Measurements from ENCODE around the gene OMG. TPM values are rescaled to one million over a fixed set of nuclear protein-coding genes. Genes with fewer than 3 reads are reported as not detected.

Gene OMG
- total RNA-seq, 1 donor: 0.63 TPM

- TF ChIP-seq, protein P1, sequence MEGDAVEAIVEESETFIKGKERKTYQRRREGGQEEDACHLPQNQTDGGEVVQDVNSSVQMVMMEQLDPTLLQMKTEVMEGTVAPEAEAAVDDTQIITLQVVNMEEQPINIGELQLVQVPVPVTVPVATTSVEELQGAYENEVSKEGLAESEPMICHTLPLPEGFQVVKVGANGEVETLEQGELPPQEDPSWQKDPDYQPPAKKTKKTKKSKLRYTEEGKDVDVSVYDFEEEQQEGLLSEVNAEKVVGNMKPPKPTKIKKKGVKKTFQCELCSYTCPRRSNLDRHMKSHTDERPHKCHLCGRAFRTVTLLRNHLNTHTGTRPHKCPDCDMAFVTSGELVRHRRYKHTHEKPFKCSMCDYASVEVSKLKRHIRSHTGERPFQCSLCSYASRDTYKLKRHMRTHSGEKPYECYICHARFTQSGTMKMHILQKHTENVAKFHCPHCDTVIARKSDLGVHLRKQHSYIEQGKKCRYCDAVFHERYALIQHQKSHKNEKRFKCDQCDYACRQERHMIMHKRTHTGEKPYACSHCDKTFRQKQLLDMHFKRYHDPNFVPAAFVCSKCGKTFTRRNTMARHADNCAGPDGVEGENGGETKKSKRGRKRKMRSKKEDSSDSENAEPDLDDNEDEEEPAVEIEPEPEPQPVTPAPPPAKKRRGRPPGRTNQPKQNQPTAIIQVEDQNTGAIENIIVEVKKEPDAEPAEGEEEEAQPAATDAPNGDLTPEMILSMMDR (IDR thresholded peaks at IDR 0.05; ENCODE audit: insufficient read depth, low read length): no peak
- H3K4me3 ChIP-seq (ENCODE audit: low read depth, low read length): no peak overlapping the region
- DNase-seq (ENCODE audit: low read depth): no peak
Observed at GRCh38 chr17:31321966-31322365, 24.9 kb upstream of the OMG start.

GRCh38 chr17:31321481-31321880, 24.4 kb upstream of the OMG start, which contains the start of gene EVI2A:
TSS of gene EVI2A (minus strand) at chr17:31321622. CDS start at chr17:31319013, 2,609 bp downstream.
- peak; percentile 87 for DNase-seq (ENCODE audit: low read depth)
- H3K4me3 ChIP-seq (ENCODE audit: low read depth, low read length): peak within 1 kb of the TSS; percentile 58
- TF ChIP-seq, protein P1 (IDR thresholded peaks at IDR 0.05; ENCODE audit: insufficient read depth, low read length): no peak

GRCh38 chr17:31320791-31321190, 23.8 kb upstream of the OMG start:
- TF ChIP-seq, protein P1 (IDR thresholded peaks at IDR 0.05; ENCODE audit: insufficient read depth, low read length): no peak
- H3K4me3 ChIP-seq (ENCODE audit: low read depth, low read length): peak overlapping the region; percentile 58
- peak; percentile 49 for DNase-seq (ENCODE audit: low read depth)

DNA sequence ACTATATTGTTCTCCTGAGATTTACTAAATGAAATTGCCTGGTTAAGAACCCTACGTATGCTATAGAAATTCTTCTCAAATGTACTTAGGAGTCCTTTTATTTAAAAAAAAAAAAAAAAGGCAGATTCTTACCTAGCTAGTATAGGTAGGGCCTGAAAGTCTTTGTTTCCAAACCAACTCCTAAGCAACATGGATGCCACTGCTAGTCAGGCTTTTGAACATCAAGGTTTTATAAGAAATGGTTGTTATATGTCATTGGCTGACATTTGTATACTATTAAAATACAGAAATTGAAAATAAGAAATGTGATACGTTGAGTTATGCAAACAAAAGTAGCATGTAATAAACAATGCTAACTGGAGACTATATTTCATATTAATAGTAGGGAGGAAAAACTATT, 23.2 kb upstream of the OMG start:
- DNase-seq (ENCODE audit: low read depth): peak; percentile 14
- TF ChIP-seq, protein P1 (IDR thresholded peaks at IDR 0.05; ENCODE audit: insufficient read depth, low read length): no peak
- peak overlapping the region; percentile 58 for H3K4me3 ChIP-seq (ENCODE audit: low read depth, low read length)

GRCh38 chr17:31318851-31319661, 22.0 kb upstream of the OMG start:
- DNase-seq (ENCODE audit: low read depth): no peak
- no peak overlapping the region for H3K4me3 ChIP-seq (ENCODE audit: low read depth, low read length)
- TF ChIP-seq, protein P1 (IDR thresholded peaks at IDR 0.05; ENCODE audit: insufficient read depth, low read length): no peak

- H3K4me3 ChIP-seq (ENCODE audit: low read depth, low read length): no peak overlapping the region
- peak; percentile 95 for DNase-seq (ENCODE audit: low read depth)
- TF ChIP-seq, protein P1 (IDR thresholded peaks at IDR 0.05; ENCODE audit: insufficient read depth, low read length): no peak
Observed at GRCh38 chr17:31318298-31318801, 21.3 kb upstream of the OMG start.
